ENCODE data around the gene SCGB1A1.

Gene SCGB1A1

GRCh38 chr11:62398011-62398994 is 20.5 kb upstream of the SCGB1A1 start:
- DNase-seq = no peak

GRCh38 chr11:62399172-62399877 is 19.5 kb upstream of the SCGB1A1 start:
- no peak for DNase-seq

- no peak for DNase-seq
Measured at GRCh38 chr11:62399878-62400266, 19.0 kb upstream of the SCGB1A1 start.

GRCh38 chr11:62400281-62400680 is 18.6 kb upstream of the SCGB1A1 start:
- DNase-seq = no peak

GRCh38 chr11:62400760-62401159 is 18.1 kb upstream of the SCGB1A1 start:
- no peak for DNase-seq

- no peak for DNase-seq
Measured at GRCh38 chr11:62401356-62401755, 17.5 kb upstream of the SCGB1A1 start.

- DNase-seq = no peak
Measured at GRCh38 chr11:62401811-62402210, 17.0 kb upstream of the SCGB1A1 start.

GRCh38 chr11:62402226-62402959 is 16.4 kb upstream of the SCGB1A1 start:
- DNase-seq = no peak

GRCh38 chr11:62402960-62403730 is 15.7 kb upstream of the SCGB1A1 start:
- no peak for DNase-seq

- DNase-seq = no peak
Measured at GRCh38 chr11:62404435-62404834, 14.4 kb upstream of the SCGB1A1 start.

- DNase-seq = no peak
Measured at GRCh38 chr11:62404901-62405300, 13.9 kb upstream of the SCGB1A1 start.

- no peak for DNase-seq
Measured at GRCh38 chr11:62406034-62406433, 12.8 kb upstream of the SCGB1A1 start.

GRCh38 chr11:62409831-62410230 is 9.0 kb upstream of the SCGB1A1 start:
- DNase-seq = no peak

GRCh38 chr11:62410972-62411371 is 7.9 kb upstream of the SCGB1A1 start:
- DNase-seq = no peak

- DNase-seq = no peak
Measured at GRCh38 chr11:62411524-62411923, 7.3 kb upstream of the SCGB1A1 start.

- DNase-seq = no peak
Measured at GRCh38 chr11:62413060-62413696, 5.7 kb upstream of the SCGB1A1 start.

GRCh38 chr11:62416596-62416995 is 2.2 kb upstream of the SCGB1A1 start:
- DNase-seq = no peak

GRCh38 chr11:62418136-62418535 is 697 bp upstream of the SCGB1A1 start:
- DNase-seq = no peak

- no peak for DNase-seq
Measured at GRCh38 chr11:62419314-62419929, 589 bp downstream of the SCGB1A1 start.

GRCh38 chr11:62419943-62420342 is 1.1 kb downstream of the SCGB1A1 start:
- no peak for DNase-seq

- DNase-seq = no peak
Measured at GRCh38 chr11:62420882-62421281, 2.0 kb downstream of the SCGB1A1 start.

- no peak for DNase-seq
Measured at GRCh38 chr11:62421996-62422395, 3.2 kb downstream of the SCGB1A1 start.

Measured in SW 1271 (cell line).